IMR-90 (cell line): ENCODE results near the gene TSPEAR.

Source experiments
- CEBPB ChIP-seq: IDR thresholded peaks from 2 replicates; pipeline ENCODE4 v1.6.1; 2012; ENCODE audit warnings: low read depth, low read length, improper control_type of control experiment
- FOS ChIP-seq: fragments of 150-350 bp; IDR thresholded peaks from 2 replicates; pipeline ENCODE4 v1.6.1; 2016; ENCODE audit warnings: low read depth, low read length
- MAFK ChIP-seq: IDR thresholded peaks from 2 replicates; pipeline ENCODE4 v1.6.1; 2012; ENCODE audit warnings: low read depth, low read length, improper control_type of control experiment
- MAZ ChIP-seq: IDR thresholded peaks from 2 replicates; pipeline ENCODE4 v1.6.1; 2012; ENCODE audit warnings: low read depth, mild to moderate bottlenecking, low read length, improper control_type of control experiment, moderate library complexity, borderline replicate concordance
- MXI1 ChIP-seq: IDR thresholded peaks from 2 replicates; pipeline ENCODE4 v1.6.1; 2012; ENCODE audit warnings: low read depth, mild to moderate bottlenecking, low read length, moderate library complexity, borderline replicate concordance
- NFE2L2 ChIP-seq: fragments of 150-350 bp; IDR thresholded peaks from 2 replicates; pipeline ENCODE4 v1.6.1; 2016; ENCODE audit warnings: low read depth, mild to moderate bottlenecking, low read length
- POLR2A ChIP-seq: IDR thresholded peaks from 2 replicates; pipeline ENCODE4 v1.6.1; 2012; ENCODE audit warnings: mild to moderate bottlenecking, low read depth, low read length
- RCOR1 ChIP-seq: IDR thresholded peaks from 2 replicates; pipeline ENCODE4 v1.6.1; 2012; ENCODE audit warnings: mild to moderate bottlenecking, low read length, improper control_type of control experiment; ENCODE audit not compliant: insufficient replicate concordance
- RFX5 ChIP-seq: IDR thresholded peaks from 2 replicates; pipeline ENCODE4 v1.8.0; 2012; ENCODE audit warnings: low read depth, mild to moderate bottlenecking, low read length, moderate library complexity
- SMC3 ChIP-seq: fragments of 150-350 bp; IDR thresholded peaks from 2 replicates; pipeline ENCODE4 v1.6.1; 2016; ENCODE audit warnings: low read depth, mild to moderate bottlenecking, antibody characterized with exemption, low read length, moderate library complexity
- TF ChIP-seq, protein P1 (sequence below): conservative IDR thresholded peaks from 2 replicates; pipeline ENCODE4 v1.5.1; 2012; ENCODE audit warnings: mild to moderate bottlenecking, low read depth, low read length, improper control_type of control experiment
- TF ChIP-seq, protein P2 (sequence below): fragments of 150-350 bp; IDR thresholded peaks from 2 replicates; pipeline ENCODE4 v1.6.1; 2017; ENCODE audit warnings: mild to moderate bottlenecking, antibody characterized with exemption, low read length, low read depth

DNA sequence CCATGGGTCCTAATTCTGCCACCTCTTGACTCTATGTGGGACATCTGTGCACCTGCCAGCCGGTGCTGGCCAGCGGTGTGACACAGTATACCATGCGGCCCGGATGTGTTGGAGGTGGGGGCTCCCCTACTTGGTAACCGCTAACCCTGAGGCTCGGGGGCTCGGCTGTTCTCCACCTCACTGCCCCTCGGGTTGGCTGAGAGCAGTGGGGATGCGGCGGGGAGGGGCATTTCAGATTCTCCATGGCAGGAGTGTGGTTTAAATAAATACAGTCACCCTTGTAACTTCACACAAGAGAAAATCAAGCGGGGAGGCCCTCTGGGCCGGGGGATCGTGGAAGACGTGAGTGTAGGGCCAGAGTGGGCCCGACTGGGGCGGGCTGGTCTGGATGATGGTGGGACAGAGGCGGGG is 182.4 kb downstream of the TSPEAR start:
- TF ChIP-seq, protein P1, sequence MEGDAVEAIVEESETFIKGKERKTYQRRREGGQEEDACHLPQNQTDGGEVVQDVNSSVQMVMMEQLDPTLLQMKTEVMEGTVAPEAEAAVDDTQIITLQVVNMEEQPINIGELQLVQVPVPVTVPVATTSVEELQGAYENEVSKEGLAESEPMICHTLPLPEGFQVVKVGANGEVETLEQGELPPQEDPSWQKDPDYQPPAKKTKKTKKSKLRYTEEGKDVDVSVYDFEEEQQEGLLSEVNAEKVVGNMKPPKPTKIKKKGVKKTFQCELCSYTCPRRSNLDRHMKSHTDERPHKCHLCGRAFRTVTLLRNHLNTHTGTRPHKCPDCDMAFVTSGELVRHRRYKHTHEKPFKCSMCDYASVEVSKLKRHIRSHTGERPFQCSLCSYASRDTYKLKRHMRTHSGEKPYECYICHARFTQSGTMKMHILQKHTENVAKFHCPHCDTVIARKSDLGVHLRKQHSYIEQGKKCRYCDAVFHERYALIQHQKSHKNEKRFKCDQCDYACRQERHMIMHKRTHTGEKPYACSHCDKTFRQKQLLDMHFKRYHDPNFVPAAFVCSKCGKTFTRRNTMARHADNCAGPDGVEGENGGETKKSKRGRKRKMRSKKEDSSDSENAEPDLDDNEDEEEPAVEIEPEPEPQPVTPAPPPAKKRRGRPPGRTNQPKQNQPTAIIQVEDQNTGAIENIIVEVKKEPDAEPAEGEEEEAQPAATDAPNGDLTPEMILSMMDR: no peak
- TF ChIP-seq RFX5 (no peak), SMC3 (no peak), NFE2L2 (no peak), FOS (no peak), POLR2A (no peak), RCOR1 (no peak), MXI1 (no peak), CEBPB (no peak), MAZ (no peak), MAFK (no peak)
- TF ChIP-seq, protein P2, sequence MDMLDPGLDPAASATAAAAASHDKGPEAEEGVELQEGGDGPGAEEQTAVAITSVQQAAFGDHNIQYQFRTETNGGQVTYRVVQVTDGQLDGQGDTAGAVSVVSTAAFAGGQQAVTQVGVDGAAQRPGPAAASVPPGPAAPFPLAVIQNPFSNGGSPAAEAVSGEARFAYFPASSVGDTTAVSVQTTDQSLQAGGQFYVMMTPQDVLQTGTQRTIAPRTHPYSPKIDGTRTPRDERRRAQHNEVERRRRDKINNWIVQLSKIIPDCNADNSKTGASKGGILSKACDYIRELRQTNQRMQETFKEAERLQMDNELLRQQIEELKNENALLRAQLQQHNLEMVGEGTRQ: no peak
